OCI-LY1 (cell line): ENCODE results near the gene BPHL.
A peak's percentile ranks its signal among the peaks of the same experiment; 100 is the strongest.

Source experiments
- H2AFZ ChIP-seq: fragments of 200-600 bp; sonication (generic), shearing (Covaris generic); 2 replicates; pipeline ENCODE4 v1.6.0; 2014; ENCODE audit warnings: antibody characterized with exemption, mild to moderate bottlenecking, low read length
- H3F3A ChIP-seq: fragments of 200-600 bp; sonication (generic), shearing (Covaris generic); 2 replicates; pipeline ENCODE4 v1.6.0; 2014; ENCODE audit warnings: mild to moderate bottlenecking, antibody characterized with exemption, low read length, moderate library complexity; ENCODE audit not compliant: insufficient read depth
- H3K27ac ChIP-seq: fragments of 200-600 bp; sonication (generic); 2 replicates; pipeline ENCODE4 v1.5.1; 2014; ENCODE audit warnings: low read length, mixed run types, mild to moderate bottlenecking, low read depth; ENCODE audit not compliant: poor library complexity, severe bottlenecking
- H3K27me3 ChIP-seq: fragments of 200-600 bp; sonication (generic); 2 replicates; pipeline ENCODE4 v1.6.0; 2014; ENCODE audit warnings: antibody characterized with exemption, mild to moderate bottlenecking, low read length, moderate library complexity; ENCODE audit not compliant: insufficient read depth
- H3K36me3 ChIP-seq: fragments of 200-600 bp; sonication (generic); 2 replicates; pipeline ENCODE4 v1.6.1; 2014; ENCODE audit warnings: mild to moderate bottlenecking, antibody characterized with exemption, low read length, moderate library complexity, mixed read lengths; ENCODE audit not compliant: insufficient read depth
- H3K4me1 ChIP-seq: fragments of 200-600 bp; sonication (generic); 2 replicates; pipeline ENCODE4 v1.5.1; 2014; ENCODE audit warnings: mild to moderate bottlenecking, low read length, moderate library complexity; ENCODE audit not compliant: insufficient read depth, severe bottlenecking
- H3K4me2 ChIP-seq: fragments of 200-600 bp; sonication (generic), shearing (Covaris generic); 2 replicates; pipeline ENCODE4 v1.6.1; 2014; ENCODE audit warnings: low read length
- H3K4me3 ChIP-seq: fragments of 200-600 bp; sonication (generic); 2 replicates; pipeline ENCODE4 v1.5.1; 2014; ENCODE audit warnings: low read length, low read depth, mild to moderate bottlenecking, mixed read lengths; ENCODE audit not compliant: poor library complexity, severe bottlenecking
- H3K79me2 ChIP-seq: fragments of 200-600 bp; shearing (Covaris generic); 2 replicates; pipeline ENCODE4 v1.6.1; 2016; ENCODE audit warnings: mixed run types, low read length, mixed read lengths; ENCODE audit not compliant: insufficient read depth
- H3K9ac ChIP-seq: fragments of 200-600 bp; sonication (generic), shearing (Covaris generic); 2 replicates; pipeline ENCODE4 v1.6.1; 2014; ENCODE audit warnings: mild to moderate bottlenecking, low read length, mixed read lengths
- H3K9me2 ChIP-seq: fragments of 200-600 bp; sonication (generic), shearing (Covaris generic); 2 replicates; pipeline ENCODE4 v1.6.1; 2014; ENCODE audit warnings: low read depth, mild to moderate bottlenecking, low read length, mixed read lengths
- H3K9me3 ChIP-seq: fragments of 200-600 bp; shearing (Covaris generic); 2 replicates; pipeline ENCODE4 v1.6.1; 2014; ENCODE audit warnings: low read length, mixed read lengths
- H4K20me1 ChIP-seq: fragments of 200-600 bp; sonication (generic), shearing (Covaris generic); 2 replicates; pipeline ENCODE4 v1.6.0; 2016; ENCODE audit warnings: mild to moderate bottlenecking, low read length; ENCODE audit not compliant: insufficient read depth
- EZH2 ChIP-seq: fragments of 200-600 bp; sonication (generic), shearing (Covaris generic); IDR thresholded peaks from 2 replicates; pipeline ENCODE4 v1.8.0; 2017; ENCODE audit warnings: borderline replicate concordance, mixed run types, mild to moderate bottlenecking, antibody characterized with exemption, low read length, moderate library complexity, mixed read lengths
- TF ChIP-seq, protein P1 (sequence below): fragments of 200-600 bp; sonication (generic), shearing (Covaris generic); IDR thresholded peaks from 2 replicates; pipeline ENCODE4 v1.5.1; 2017; ENCODE audit warnings: mild to moderate bottlenecking, antibody characterized with exemption, low read length, moderate library complexity, mixed read lengths

Gene BPHL

DNA sequence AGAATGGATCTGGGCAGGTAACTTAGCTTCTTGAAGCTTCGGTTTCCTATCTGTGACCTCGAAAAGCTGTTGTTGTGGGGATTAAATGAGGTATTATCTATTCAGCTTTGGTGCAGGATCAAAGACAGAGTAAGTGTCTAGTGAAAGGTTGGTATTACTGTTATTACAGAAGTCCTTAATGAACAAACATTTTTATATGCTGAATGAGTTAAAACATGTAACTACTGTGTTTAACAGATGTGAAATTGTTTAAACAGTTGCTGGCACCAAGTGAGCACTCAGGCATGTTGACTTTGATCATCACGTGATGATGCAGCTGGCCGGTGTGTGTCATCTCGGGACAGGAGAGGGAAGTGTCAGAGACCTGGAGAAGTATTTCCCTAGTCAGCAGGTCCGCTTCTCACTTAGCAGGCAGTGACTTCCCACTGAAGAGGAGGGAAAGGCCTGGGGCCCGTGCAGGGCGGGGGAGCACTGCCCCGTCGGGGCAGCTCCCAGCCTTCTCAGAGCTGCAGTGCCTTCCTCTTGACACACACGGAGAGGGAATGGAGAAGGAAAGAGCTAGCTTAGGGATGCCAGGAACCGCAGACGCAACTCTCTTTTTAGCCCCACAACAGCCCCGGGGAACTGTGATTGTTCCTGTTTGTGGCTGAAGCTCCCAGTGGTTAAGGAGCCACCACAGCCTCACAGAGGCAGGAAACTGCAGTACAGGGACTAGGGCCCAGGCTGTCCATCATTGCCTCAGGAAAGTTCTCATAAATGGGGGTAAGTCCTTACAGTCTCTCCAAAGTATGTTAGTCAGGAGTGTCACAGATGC is 20.8 kb downstream of the BPHL start:
- Histone ChIP-seq H3K9me2 (no peaks in the 10 kb centered on the region), H3K9me3 (no peaks in the 10 kb centered on the region), H3K4me2 (peak overlapping the region; percentile 26; the same call in 1 of the 2 replicates), H3K27ac (peak overlapping the region; percentile 76), H3K4me3 (no peak overlapping the region), H3K4me1 (peaks cover 24% of the 10 kb centered on the region), H3K79me2 (no peaks in the 10 kb centered on the region), H3K9ac (peak overlapping the region; percentile 23; the same call in 1 of the 2 replicates), H2AFZ (no peak overlapping the region), H4K20me1 (no peaks in the 10 kb centered on the region), H3K27me3 (no peaks in the 10 kb centered on the region), H3K36me3 (peaks cover 54% of the 10 kb centered on the region; the same call in 1 of the 2 replicates), H3F3A (no peaks in the 10 kb centered on the region)
- TF ChIP-seq EZH2, result no peak
- TF ChIP-seq, protein P1, sequence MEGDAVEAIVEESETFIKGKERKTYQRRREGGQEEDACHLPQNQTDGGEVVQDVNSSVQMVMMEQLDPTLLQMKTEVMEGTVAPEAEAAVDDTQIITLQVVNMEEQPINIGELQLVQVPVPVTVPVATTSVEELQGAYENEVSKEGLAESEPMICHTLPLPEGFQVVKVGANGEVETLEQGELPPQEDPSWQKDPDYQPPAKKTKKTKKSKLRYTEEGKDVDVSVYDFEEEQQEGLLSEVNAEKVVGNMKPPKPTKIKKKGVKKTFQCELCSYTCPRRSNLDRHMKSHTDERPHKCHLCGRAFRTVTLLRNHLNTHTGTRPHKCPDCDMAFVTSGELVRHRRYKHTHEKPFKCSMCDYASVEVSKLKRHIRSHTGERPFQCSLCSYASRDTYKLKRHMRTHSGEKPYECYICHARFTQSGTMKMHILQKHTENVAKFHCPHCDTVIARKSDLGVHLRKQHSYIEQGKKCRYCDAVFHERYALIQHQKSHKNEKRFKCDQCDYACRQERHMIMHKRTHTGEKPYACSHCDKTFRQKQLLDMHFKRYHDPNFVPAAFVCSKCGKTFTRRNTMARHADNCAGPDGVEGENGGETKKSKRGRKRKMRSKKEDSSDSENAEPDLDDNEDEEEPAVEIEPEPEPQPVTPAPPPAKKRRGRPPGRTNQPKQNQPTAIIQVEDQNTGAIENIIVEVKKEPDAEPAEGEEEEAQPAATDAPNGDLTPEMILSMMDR, result no peak

DNA sequence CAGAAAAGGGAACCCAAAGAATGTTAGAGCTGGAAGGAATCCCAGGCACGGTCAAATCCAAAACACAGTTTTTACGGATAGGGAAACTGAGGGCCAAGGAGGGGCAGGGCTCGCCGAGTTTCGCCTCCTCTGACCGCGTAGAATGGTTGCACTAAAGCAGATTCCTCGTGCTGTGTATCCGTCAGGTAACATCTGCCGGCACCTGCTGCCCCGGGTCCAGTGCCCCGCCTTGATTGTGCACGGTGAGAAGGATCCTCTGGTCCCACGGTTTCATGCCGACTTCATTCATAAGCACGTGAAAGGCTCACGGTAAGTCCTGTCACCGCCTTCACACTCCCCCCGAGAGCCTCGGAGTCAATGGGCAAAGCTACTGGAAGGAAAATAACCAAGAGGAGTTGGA is 21.7 kb downstream of the BPHL start:
- no peaks in the 10 kb centered on the region for H3K27me3 ChIP-seq
- H3K79me2 ChIP-seq, result no peaks in the 10 kb centered on the region
- H3K9ac ChIP-seq, result no peak overlapping the region
- H3K9me3 ChIP-seq, result no peaks in the 10 kb centered on the region
- no peak overlapping the region for H2AFZ ChIP-seq
- H3K9me2 ChIP-seq, result no peaks in the 10 kb centered on the region
- peaks cover 54% of the 10 kb centered on the region; the same call in 1 of the 2 replicates for H3K36me3 ChIP-seq
- peaks cover 24% of the 10 kb centered on the region for H3K4me1 ChIP-seq
- no peaks in the 10 kb centered on the region for H4K20me1 ChIP-seq
- no peak for TF ChIP-seq EZH2
- TF ChIP-seq, protein P1, result no peak
- H3K27ac ChIP-seq, result no peak overlapping the region
- no peak overlapping the region for H3K4me2 ChIP-seq
- H3K4me3 ChIP-seq, result no peak overlapping the region
- H3F3A ChIP-seq, result no peaks in the 10 kb centered on the region

DNA sequence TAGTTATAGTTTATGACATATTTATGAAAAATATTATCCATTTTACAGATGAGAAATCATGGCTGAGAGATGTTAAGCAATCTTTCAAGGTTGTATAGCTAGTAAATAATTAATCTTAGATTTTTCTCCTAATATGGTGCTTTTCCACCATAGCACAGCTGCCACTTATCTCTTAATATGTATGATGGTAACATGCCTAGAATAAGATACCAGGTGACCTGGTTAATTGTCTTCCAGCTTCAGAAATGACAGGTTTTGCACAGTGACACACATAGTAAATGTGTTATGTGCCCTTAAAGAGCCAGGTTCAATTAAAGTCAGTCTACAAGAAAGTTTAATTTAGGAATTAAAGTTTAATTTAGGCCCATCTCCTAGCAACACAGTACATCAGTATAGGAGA is 24.0 kb downstream of the BPHL start:
- no peak overlapping the region for H3K4me3 ChIP-seq
- no peak for TF ChIP-seq EZH2
- H3F3A ChIP-seq, result no peaks in the 10 kb centered on the region; the same call in 1 of the 2 replicates
- no peak overlapping the region for H3K4me2 ChIP-seq
- peaks cover 24% of the 10 kb centered on the region for H3K4me1 ChIP-seq
- no peaks in the 10 kb centered on the region for H4K20me1 ChIP-seq
- H3K27me3 ChIP-seq, result no peaks in the 10 kb centered on the region
- H3K79me2 ChIP-seq, result no peaks in the 10 kb centered on the region
- no peak overlapping the region for H3K27ac ChIP-seq
- no peaks in the 10 kb centered on the region for H3K9me2 ChIP-seq
- H3K9ac ChIP-seq, result no peak overlapping the region
- peaks cover 44% of the 10 kb centered on the region for H3K36me3 ChIP-seq
- H3K9me3 ChIP-seq, result no peaks in the 10 kb centered on the region
- no peak overlapping the region for H2AFZ ChIP-seq
